Ectodermal cell (in vitro differentiated cells): ENCODE results near the gene MAP2K7.

Experiments
- H3K27ac ChIP-seq: 2 replicates; pipeline ENCODE4 v1.7.0; 2013; ENCODE audit warnings: mild to moderate bottlenecking, low read depth, low read length; ENCODE audit not compliant: insufficient read depth, poor library complexity, severe bottlenecking
- H3K27me3 ChIP-seq: 2 replicates; pipeline ENCODE4 v1.7.0; 2013; ENCODE audit warnings: mild to moderate bottlenecking, low read length; ENCODE audit not compliant: insufficient read depth, control insufficient read depth, poor library complexity, severe bottlenecking
- H3K36me3 ChIP-seq: one replicate; pipeline ENCODE4 v1.7.0; 2013; ENCODE audit warnings: low read length; ENCODE audit not compliant: control insufficient read depth, insufficient read depth
- H3K4me1 ChIP-seq: one replicate; pipeline ENCODE4 v1.7.0; 2013; ENCODE audit warnings: low read length; ENCODE audit not compliant: control insufficient read depth, insufficient read depth
- H3K4me3 ChIP-seq: 2 replicates; pipeline ENCODE4 v1.7.0; 2013; ENCODE audit warnings: low read depth, low read length, control low read depth; ENCODE audit not compliant: insufficient read depth
- H3K9me3 ChIP-seq: 2 replicates; pipeline ENCODE4 v1.7.0; 2013; ENCODE audit warnings: mild to moderate bottlenecking, low read length, moderate library complexity; ENCODE audit not compliant: control insufficient read depth
- WGBS, 2 experiments: methylation state at CpG; one replicate each; pipeline ENCODE4 v1.1.7; 2013; ENCODE audit warnings: missing lambda C conversion rate in 2 of 2; 5-methylcytosine and 5-hydroxymethylcytosine counted together

Gene MAP2K7

DNA sequence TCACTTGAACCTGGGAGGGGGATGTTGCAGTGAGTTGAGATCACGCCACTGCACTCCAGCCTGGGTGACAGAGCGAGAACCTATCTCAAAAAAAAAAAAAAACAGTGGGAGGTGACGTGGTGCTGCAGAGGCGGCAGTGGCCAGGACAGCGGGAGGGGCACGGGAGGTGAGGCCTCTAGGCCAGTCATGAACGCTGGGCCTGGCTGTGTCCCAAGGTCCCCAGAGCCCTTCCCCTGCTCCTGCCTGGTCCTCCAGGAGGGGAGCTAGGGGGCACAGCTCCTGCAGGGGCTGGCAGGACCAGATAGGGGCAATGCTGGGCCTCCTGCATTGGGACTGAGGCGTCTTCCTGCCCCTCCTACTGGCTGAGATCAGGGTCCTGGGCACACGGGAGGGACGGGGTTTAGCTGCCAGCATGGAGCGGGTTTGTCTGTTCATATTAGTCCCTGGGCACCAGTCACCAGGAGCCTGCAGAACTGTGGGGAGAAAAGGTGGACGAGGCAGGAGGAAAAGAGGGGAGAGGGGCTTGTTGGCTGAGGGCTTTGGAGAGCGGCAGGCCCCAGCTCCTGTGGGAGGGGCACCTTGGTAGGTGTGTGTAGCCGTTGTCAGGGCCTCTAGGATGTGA is 4.5 kb downstream of the MAP2K7 start:
- peaks cover 10% of the 10 kb centered on the region for H3K36me3 ChIP-seq
- no peak overlapping the region for H3K4me3 ChIP-seq
- H3K27ac ChIP-seq: no peak overlapping the region
- no peaks in the 10 kb centered on the region for H3K27me3 ChIP-seq
- peaks cover 5% of the 10 kb centered on the region for H3K4me1 ChIP-seq
- 88 to 89% methylated on average over 14 of the region's 14 CpGs for WGBS, 2 experiments
- no peaks in the 10 kb centered on the region for H3K9me3 ChIP-seq

DNA sequence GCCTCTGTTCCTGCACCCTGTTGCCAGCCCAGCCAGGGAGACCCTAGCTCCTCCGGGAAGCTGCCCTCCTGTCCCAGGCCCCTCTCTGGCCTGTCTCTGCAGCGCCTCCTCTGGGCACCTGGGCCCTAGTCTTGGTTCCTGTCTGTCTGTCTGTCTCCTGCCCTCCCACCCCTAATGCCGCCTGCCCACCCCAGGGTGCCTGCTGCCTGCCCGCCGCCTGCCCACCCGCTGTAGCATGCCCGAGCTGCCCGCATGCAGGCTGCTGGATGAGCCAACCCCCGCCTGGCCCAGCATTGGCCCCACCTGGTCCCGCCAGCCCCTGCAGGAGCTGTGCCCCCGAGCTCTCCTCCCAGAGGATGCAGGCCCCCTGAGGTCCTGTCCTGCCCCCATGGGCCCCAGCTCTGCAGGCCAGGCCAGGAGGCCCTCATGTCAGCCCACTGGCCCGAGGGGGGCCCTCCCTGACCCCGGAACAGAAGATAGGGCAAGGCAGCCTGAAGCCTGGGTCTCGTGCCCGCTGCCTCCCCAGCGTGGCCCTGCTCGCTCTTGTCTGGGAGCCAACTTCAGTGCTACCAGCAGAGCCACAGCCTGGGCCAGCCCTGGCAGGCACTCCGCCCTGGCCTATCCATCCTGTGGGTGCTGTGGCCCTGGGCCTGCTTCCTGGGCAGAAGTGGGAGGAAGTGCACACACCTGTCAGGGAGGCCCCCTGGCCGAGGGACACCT is 5.2 kb downstream of the MAP2K7 start:
- Histone ChIP-seq H3K36me3 (peaks cover 10% of the 10 kb centered on the region), H3K9me3 (no peaks in the 10 kb centered on the region), H3K27ac (no peak overlapping the region), H3K4me1 (peaks cover 5% of the 10 kb centered on the region), H3K27me3 (peaks cover under 1% of the 10 kb centered on the region), H3K4me3 (no peak overlapping the region)
- 89 to 90% methylated on average over 19 of the region's 19 CpGs for WGBS, 2 experiments

DNA sequence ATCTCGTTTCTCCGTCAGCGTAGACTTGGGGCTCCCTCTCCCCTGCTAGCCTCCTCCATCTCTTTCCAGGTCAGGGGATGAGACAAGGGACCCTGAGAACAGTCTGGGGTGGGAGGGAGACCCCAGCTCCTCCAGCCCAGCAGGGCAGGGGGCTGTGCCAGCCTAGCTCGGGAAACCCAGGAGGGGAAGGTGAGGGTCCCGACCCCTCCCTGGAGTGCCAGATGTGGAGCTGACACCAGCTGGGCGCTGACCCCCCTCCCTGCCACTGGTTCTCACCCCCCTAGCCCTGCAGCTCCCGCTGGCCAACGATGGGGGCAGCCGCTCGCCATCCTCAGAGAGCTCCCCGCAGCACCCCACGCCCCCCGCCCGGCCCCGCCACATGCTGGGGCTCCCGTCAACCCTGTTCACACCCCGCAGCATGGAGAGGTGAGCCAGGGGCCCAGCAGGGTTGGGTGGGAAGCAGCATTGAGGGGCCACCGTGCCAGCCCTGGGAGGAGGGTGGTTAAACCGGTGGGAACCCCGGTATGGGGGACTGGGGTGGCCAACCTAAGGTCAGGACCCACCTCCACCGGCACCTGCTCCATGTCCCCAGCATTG is 5.9 kb downstream of the MAP2K7 start:
- H3K36me3 ChIP-seq: peaks cover 10% of the 10 kb centered on the region
- WGBS, 2 experiments: 96 to 97% methylated on average over 21 of the region's 21 CpGs

DNA sequence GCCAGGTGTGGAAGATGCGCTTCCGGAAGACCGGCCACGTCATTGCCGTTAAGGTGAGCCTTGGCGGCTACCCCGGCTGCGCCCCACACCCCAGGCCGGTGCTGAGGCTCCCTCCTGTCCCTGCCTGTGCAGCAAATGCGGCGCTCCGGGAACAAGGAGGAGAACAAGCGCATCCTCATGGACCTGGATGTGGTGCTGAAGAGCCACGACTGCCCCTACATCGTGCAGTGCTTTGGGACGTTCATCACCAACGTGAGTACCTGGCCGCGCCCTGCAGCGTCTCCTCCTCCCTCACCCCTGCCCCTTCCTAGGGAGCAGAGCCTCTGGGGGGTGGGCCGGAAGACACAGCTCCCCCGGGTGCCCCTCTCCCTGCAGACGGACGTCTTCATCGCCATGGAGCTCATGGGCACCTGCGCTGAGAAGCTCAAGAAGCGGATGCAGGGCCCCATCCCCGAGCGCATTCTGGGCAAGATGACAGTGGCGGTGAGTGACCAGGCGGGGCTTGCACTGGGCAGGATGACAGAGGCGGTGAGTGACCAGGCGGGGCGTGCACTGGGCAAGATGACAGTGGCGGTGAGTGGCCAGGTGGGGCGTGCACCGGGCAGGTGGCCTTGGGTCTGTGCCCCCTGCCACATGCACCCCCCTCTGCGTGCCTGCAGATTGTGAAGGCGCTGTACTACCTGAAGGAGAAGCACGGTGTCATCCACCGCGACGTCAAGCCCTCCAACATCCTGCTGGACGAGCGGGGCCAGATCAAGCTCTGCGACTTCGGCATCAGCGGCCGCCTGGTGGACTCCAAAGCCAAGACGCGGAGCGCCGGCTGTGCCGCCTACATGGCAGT is 6.9 kb downstream of the MAP2K7 start:
- H3K36me3 ChIP-seq: peaks cover 10% of the 10 kb centered on the region
- H3K4me1 ChIP-seq: no peaks in the 10 kb centered on the region
- H3K9me3 ChIP-seq: no peaks in the 10 kb centered on the region
- peaks cover 17% of the 10 kb centered on the region for H3K27me3 ChIP-seq
- no peak overlapping the region for H3K4me3 ChIP-seq
- WGBS, 2 experiments: 96% methylated on average over 54 of the region's 54 CpGs
- H3K27ac ChIP-seq: no peak overlapping the region

More for the DNA sequence above, 5.9 kb downstream of the MAP2K7 start:
- Histone ChIP-seq H3K27ac (no peak overlapping the region), H3K27me3 (peaks cover 7% of the 10 kb centered on the region), H3K4me1 (peaks cover 3% of the 10 kb centered on the region), H3K4me3 (no peak overlapping the region), H3K9me3 (no peaks in the 10 kb centered on the region)

DNA sequence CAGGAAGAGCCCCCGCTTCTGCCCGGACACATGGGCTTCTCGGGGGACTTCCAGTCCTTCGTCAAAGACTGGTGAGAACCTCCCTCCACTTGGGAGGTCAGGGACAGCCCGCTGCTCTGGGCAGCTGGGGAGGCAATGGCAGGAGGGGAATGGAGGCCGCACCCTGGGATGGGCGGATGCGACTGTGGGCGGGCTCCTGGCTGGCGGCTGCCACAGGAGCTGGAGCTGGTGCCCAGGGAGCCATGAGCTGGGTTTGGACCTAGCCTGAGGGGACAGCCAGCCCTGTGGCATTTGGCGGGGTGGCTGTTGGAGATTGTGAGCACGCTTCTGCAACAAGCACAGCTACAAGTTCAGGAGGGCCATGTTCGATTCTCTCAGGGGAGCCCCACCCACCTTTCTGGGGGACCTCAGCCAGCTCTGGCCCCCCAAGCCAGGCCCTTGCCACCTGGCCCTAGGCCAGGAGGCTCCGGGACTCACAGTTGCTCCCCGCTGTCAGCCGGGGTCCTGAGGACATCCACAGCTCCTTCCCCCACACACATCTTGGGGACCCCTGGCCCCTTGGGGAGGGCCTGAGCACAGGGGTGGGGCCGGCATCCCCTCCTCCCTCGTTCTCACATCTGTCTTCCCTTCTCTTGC is 7.9 kb downstream of the MAP2K7 start:
- Histone ChIP-seq H3K36me3 (peaks cover 10% of the 10 kb centered on the region), H3K9me3 (no peaks in the 10 kb centered on the region), H3K4me3 (no peak overlapping the region), H3K27me3 (peaks cover 27% of the 10 kb centered on the region), H3K4me1 (peaks cover 8% of the 10 kb centered on the region), H3K27ac (no peak overlapping the region)
- WGBS, 2 experiments: 96% methylated on average over 18 of the region's 18 CpGs

DNA sequence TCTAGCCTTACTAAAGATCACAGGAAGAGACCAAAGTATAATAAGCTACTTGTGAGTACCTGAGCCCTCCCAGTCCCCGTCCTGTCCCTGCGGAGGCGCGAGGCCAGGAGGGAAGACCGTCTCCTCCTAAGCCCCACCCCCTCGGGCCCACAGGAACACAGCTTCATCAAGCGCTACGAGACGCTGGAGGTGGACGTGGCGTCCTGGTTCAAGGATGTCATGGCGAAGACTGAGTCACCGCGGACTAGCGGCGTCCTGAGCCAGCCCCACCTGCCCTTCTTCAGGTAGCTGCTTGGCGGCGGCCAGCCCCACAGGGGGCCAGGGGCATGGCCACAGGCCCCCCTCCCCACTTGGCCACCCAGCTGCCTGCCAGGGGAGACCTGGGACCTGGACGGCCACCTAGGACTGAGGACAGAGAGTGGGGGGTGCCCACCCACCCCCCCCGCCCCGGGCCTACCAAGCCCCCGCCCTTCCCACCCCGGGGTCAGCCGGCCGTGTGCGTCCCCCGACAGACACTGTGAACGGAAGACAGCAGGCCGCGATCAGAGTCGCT is 8.5 kb downstream of the MAP2K7 start:
- Histone ChIP-seq H3K27me3 (peaks cover 33% of the 10 kb centered on the region), H3K9me3 (no peaks in the 10 kb centered on the region), H3K36me3 (peaks cover 10% of the 10 kb centered on the region), H3K4me3 (no peak overlapping the region), H3K27ac (no peak overlapping the region), H3K4me1 (peaks cover 14% of the 10 kb centered on the region)
- WGBS, 2 experiments: 94 to 95% methylated on average over 31 of the region's 31 CpGs

DNA sequence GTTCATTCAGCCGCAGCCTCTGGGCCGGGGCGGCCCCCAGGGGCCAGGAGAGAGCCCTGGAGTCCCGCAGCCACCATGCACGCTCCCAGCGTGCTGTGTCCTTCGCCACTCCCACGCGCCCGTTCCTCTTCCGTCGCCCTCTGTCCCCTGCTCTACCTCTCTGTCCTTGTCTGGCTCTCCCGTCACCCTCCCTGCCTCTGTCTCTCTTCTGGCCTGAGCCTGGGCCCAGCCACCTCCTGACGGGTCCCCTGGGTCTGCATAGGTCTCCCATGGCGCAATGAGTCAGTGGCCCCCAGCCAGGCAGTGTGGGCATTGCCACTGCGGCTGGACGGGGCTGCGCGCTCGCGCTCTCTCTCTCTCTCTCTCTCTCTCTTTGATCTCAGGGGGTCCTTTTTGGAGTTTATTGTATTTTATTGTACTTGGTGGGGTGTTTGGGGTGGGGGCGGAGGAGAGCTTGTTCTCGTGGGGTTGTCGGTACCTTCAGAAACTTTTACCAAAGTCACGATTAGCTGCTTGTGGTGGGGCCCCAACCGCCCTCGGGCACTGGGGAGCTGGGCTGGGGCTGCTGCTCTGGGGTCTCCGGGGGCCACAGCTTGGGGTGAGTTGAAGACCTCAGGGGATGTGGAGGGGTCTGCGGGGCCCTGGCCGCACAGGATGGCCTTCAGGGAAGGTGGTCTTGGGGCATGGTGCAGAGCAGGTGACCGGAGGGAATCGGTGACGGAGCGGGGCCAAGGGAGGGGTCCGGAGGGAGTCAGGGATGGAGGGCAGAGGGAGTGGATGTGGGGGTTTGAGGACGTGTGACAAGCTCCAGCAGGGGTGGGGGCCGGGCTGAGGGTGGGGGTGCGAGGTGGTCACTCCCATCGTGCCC is 9.3 kb downstream of the MAP2K7 start:
- 95 to 96% methylated on average over 39 of the region's 39 CpGs for WGBS, 2 experiments
- Histone ChIP-seq H3K27me3 (peaks cover 41% of the 10 kb centered on the region), H3K4me3 (no peak overlapping the region), H3K4me1 (peaks cover 16% of the 10 kb centered on the region), H3K36me3 (peaks cover 10% of the 10 kb centered on the region), H3K9me3 (no peaks in the 10 kb centered on the region), H3K27ac (no peak overlapping the region)

DNA sequence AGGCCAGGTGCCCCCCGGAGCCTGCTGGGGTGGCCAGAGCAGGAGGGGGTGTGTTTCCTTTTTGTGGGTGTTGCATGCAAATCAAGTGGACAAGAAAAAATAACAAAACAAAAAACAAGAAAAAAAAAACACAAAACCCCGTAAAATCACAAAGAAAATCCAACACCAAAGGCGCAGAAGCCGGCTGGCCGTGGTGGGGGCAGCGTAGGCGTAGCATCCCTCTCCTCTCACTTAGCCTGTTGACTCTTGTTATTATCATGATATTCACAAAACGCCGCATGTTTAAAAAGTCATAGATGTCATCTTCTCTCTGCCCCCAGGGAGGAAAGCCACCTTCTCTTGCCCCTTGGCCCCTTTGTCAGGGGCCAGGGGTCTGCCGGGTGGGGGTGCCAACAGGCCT is 10.0 kb downstream of the MAP2K7 start:
- Histone ChIP-seq H3K27ac (no peak overlapping the region), H3K36me3 (peaks cover 10% of the 10 kb centered on the region), H3K4me1 (peaks cover 16% of the 10 kb centered on the region), H3K9me3 (no peaks in the 10 kb centered on the region), H3K4me3 (no peak overlapping the region), H3K27me3 (peaks cover 48% of the 10 kb centered on the region)
- WGBS, 2 experiments: 94 to 95% methylated on average over 10 of the region's 10 CpGs

DNA sequence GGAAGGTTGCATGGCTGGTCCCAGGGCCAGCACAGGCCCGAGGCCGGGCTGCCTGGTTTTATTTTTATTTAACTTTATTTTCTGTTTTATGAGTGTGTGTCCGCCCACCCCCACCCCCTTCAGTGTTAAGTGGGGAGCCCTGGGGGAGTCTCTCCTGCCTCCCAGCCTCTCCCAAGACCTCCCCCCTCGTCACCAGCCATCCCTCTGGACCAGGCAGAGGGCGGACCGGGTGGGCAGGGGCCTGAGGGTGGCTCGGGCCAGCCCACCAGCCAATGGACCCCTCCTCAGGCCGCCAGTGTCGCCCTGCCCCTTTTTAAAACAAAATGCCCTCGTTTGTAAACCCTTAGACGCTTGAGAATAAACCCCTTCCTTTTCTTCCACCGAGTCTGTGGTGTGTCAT is 10.4 kb downstream of the MAP2K7 start:
- WGBS, 2 experiments: 80 to 84% methylated on average over 9 to 12 of the region's 12 CpGs
- Histone ChIP-seq H3K4me3 (no peak overlapping the region), H3K36me3 (peaks cover 10% of the 10 kb centered on the region), H3K27ac (no peak overlapping the region), H3K9me3 (no peaks in the 10 kb centered on the region), H3K27me3 (peaks cover 52% of the 10 kb centered on the region), H3K4me1 (peaks cover 16% of the 10 kb centered on the region)
